ENCODE measurements around the gene TRRAP.

DNA sequence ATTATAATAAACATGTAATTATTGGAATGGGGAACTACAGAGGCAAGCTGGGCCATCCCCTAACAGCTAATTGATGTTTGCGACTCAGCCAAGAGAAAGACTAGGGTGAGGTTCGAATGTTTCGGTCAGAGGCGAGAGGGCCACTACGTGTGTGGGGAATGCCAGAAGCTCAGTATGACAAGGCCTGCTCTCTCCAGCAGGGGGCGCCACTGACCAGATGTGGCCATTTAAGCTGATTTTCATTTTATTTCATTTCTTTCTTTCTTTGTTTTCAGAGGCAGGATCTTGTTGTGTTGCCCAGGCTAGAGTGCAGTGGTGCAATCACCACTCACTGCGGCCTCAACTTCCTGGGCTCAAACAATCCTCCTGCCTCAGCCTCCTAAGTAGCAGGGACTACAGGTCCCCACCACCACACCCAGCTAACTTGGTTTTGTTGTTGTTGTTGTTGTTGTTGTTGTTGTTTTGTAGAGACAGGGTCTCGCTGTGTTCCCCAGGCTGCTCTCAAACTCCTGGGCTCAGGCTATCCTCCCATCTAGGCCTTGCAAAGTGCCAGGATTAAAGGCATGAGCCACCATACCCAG, 46.6 kb upstream of the TRRAP start:
- TF ChIP-seq, protein P1, sequence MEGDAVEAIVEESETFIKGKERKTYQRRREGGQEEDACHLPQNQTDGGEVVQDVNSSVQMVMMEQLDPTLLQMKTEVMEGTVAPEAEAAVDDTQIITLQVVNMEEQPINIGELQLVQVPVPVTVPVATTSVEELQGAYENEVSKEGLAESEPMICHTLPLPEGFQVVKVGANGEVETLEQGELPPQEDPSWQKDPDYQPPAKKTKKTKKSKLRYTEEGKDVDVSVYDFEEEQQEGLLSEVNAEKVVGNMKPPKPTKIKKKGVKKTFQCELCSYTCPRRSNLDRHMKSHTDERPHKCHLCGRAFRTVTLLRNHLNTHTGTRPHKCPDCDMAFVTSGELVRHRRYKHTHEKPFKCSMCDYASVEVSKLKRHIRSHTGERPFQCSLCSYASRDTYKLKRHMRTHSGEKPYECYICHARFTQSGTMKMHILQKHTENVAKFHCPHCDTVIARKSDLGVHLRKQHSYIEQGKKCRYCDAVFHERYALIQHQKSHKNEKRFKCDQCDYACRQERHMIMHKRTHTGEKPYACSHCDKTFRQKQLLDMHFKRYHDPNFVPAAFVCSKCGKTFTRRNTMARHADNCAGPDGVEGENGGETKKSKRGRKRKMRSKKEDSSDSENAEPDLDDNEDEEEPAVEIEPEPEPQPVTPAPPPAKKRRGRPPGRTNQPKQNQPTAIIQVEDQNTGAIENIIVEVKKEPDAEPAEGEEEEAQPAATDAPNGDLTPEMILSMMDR (IDR thresholded peaks at IDR 0.05), result peak in 2 of 7 experiments; percentile 23 to 42
- TF ChIP-seq POLR2A (IDR thresholded peaks at IDR 0.05) (no peak), EP300 (IDR thresholded peaks at IDR 0.05) (no peak), POLR2AphosphoS5 (IDR thresholded peaks at IDR 0.05) (no peak)
